ENCODE measurements around the gene WDR76. TPM values are rescaled to one million over a fixed set of nuclear protein-coding genes. Genes with fewer than 3 reads are reported as not detected.
A peak's percentile ranks its signal among the peaks of the same experiment; 100 is the strongest.
"Not testable (repeated sequence)": the region's sequence is repeated elsewhere in the genome, so short reads cannot be mapped to it uniquely, and the experiment has no call there.

Gene WDR76
- 3.0 TPM for total RNA-seq

- DNase-seq (ENCODE audit: low spot score), result peak; percentile 73
Observed at GRCh38 chr15:43826508-43827341, at the start of gene WDR76. TSS of gene WDR76 (plus strand) at chr15:43827002. CDS start at chr15:43827033, 31 bp downstream.

GRCh38 chr15:43777267-43777914 lies 49.4 kb upstream of the WDR76 start:
- DNase-seq (ENCODE audit: low spot score), result peak; percentile 78

GRCh38 chr15:43779016-43779415 lies 47.8 kb upstream of the WDR76 start:
- DNase-seq (ENCODE audit: low spot score), result no peak

GRCh38 chr15:43789409-43789808 lies 37.4 kb upstream of the WDR76 start:
- DNase-seq (ENCODE audit: low spot score), result no peak

- DNase-seq (ENCODE audit: low spot score), result peak; percentile 100
Observed at GRCh38 chr15:43791993-43792760, 34.6 kb upstream of the WDR76 start, which contains the start of gene SERF2. TSS of gene SERF2 (plus strand) at chr15:43792320. CDS start at chr15:43792377, 57 bp downstream.

- no peak for DNase-seq (ENCODE audit: low spot score)
Observed at GRCh38 chr15:43792761-43793476, 33.9 kb upstream of the WDR76 start.

- no peak for DNase-seq (ENCODE audit: low spot score)
Observed at GRCh38 chr15:43793647-43794046, 33.2 kb upstream of the WDR76 start.

GRCh38 chr15:43794269-43795037 lies 32.3 kb upstream of the WDR76 start:
- DNase-seq (ENCODE audit: low spot score), result no peak

- DNase-seq (ENCODE audit: low spot score), result no peak
Observed at GRCh38 chr15:43795197-43795596, 31.6 kb upstream of the WDR76 start.

- no peak for DNase-seq (ENCODE audit: low spot score)
Observed at GRCh38 chr15:43795997-43796396, 30.8 kb upstream of the WDR76 start.

- DNase-seq (ENCODE audit: low spot score), result no peak
Observed at GRCh38 chr15:43796566-43796965, 30.2 kb upstream of the WDR76 start.

GRCh38 chr15:43799209-43799944 lies 27.4 kb upstream of the WDR76 start:
- no peak for DNase-seq (ENCODE audit: low spot score)

- DNase-seq (ENCODE audit: low spot score), result no peak
Observed at GRCh38 chr15:43799945-43800285, 26.9 kb upstream of the WDR76 start, which contains the start of gene SERINC4. TSS of gene SERINC4 (minus strand) at chr15:43800220. CDS start at chr15:43799986, 234 bp downstream.

GRCh38 chr15:43800286-43801141 lies 26.3 kb upstream of the WDR76 start, which contains the start of gene HYPK:
TSS of gene HYPK (plus strand) at chr15:43800599. CDS start at chr15:43800623, 24 bp downstream.
- DNase-seq (ENCODE audit: low spot score), result peak; percentile 95

GRCh38 chr15:43802676-43803075 lies 24.1 kb upstream of the WDR76 start:
- not testable (repeated sequence) for DNase-seq (ENCODE audit: low spot score)

GRCh38 chr15:43808435-43808950 lies 18.3 kb upstream of the WDR76 start:
- DNase-seq (ENCODE audit: low spot score), result no peak

- no peak for DNase-seq (ENCODE audit: low spot score)
Observed at GRCh38 chr15:43808960-43809678, 17.7 kb upstream of the WDR76 start.

- DNase-seq (ENCODE audit: low spot score), result not testable (repeated sequence)
Observed at GRCh38 chr15:43815064-43815463, 11.7 kb upstream of the WDR76 start.

All from mucosa of gallbladder (tissue), 1 donor.